Endothelial cell (in vitro differentiated cells): Measurements from ENCODE around the gene PRR32. TPM values are rescaled to one million over a fixed set of nuclear protein-coding genes. Genes with fewer than 3 reads are reported as not detected.

Experiments
- DNase-seq: peaks from one replicate; pipeline ENCODE4 v3.0.0; 2021; ENCODE audit warnings: low spot score
- H3K27ac Mint-ChIP-seq: one replicate; pipeline ENCODE4 v1.8.0; 2021; ENCODE audit warnings: mixed read lengths, inconsistent platforms; ENCODE audit not compliant: unreplicated experiment
- H3K27me3 Mint-ChIP-seq: one replicate; pipeline ENCODE4 v1.8.0; 2021; ENCODE audit warnings: mild to moderate bottlenecking, moderate library complexity, mixed read lengths, inconsistent platforms; ENCODE audit not compliant: unreplicated experiment
- H3K36me3 Mint-ChIP-seq: one replicate; pipeline ENCODE4 v1.8.0; 2021; ENCODE audit warnings: mild to moderate bottlenecking, low read depth, mixed read lengths, inconsistent platforms; ENCODE audit not compliant: unreplicated experiment
- H3K4me1 Mint-ChIP-seq: one replicate; pipeline ENCODE4 v1.8.0; 2021; ENCODE audit warnings: mild to moderate bottlenecking, mixed read lengths, inconsistent platforms; ENCODE audit not compliant: unreplicated experiment
- H3K4me3 Mint-ChIP-seq: one replicate; pipeline ENCODE4 v1.8.0; 2021; ENCODE audit warnings: mild to moderate bottlenecking, mixed read lengths, inconsistent platforms; ENCODE audit not compliant: unreplicated experiment
- H3K9me3 Mint-ChIP-seq: one replicate; pipeline ENCODE4 v1.8.0; 2021; ENCODE audit warnings: mixed read lengths, inconsistent platforms; ENCODE audit not compliant: unreplicated experiment
- CTCF ChIP-seq: fragments of 200-600 bp; sonication (generic); IDR thresholded peaks from one replicate; pipeline ENCODE4 v1.5.0; 2021; ENCODE audit warnings: antibody characterized with exemption; ENCODE audit not compliant: unreplicated experiment
- total RNA-seq: library from RNA; stranded (reverse); fragmentation: NEBNext Ultra II Directional; extraction: Animal tissue kit (Norgen Biotek cat#: 25700); gene quantifications from one replicate; pipeline ENCODE4 v1.2.1, GENCODE V29; 2021; ENCODE audit not compliant: unreplicated experiment

Gene PRR32
- total RNA-seq, 1 donor from 2014 or later: not detected

- no peak for DNase-seq
- TF ChIP-seq CTCF: no peak
- H3K9me3 Mint-ChIP-seq: no peaks in the 10 kb centered on the region
- H3K4me1 Mint-ChIP-seq: no peaks in the 10 kb centered on the region
- H3K4me3 Mint-ChIP-seq: no peak overlapping the region
- H3K27me3 Mint-ChIP-seq: peaks cover 2% of the 10 kb centered on the region
- no peaks in the 10 kb centered on the region for H3K36me3 Mint-ChIP-seq
- no peak overlapping the region for H3K27ac Mint-ChIP-seq
Observed at GRCh38 chrX:126855839-126856524, 36.5 kb downstream of the PRR32 start.
